Activated CD8-positive, alpha-beta memory T cell treated with anti-CD3 and anti-CD28 coated beads, Interleukin-2, amount 50 U/mL, for 48 hours (primary cell): ENCODE measurements around the gene TMUB2.
"Not testable (repeated sequence)": the region's sequence is repeated elsewhere in the genome, so short reads cannot be mapped to it uniquely, and the experiment has no call there.

Experiments used
- DNase-seq: peaks from one replicate; pipeline ENCODE4 v3.0.0-alpha.2; 2020

TMUB2 gene

GRCh38 chr17:44219616-44220212 is 32.9 kb downstream of the TMUB2 start, which contains the start of gene UBTF:
TSS of gene UBTF (minus strand) at chr17:44219675. CDS start at chr17:44218229, 1,446 bp downstream.
- DNase-seq, result peak; percentile 75

GRCh38 chr17:44220213-44221083 is 33.7 kb downstream of the TMUB2 start:
- peak; percentile 81 for DNase-seq

- DNase-seq, result peak; percentile 81
These were observed 34.5 kb downstream of the TMUB2 start for GRCh38 chr17:44221084-44221861.

GRCh38 chr17:44221862-44222111 is 35.0 kb downstream of the TMUB2 start:
- DNase-seq, result no peak

GRCh38 chr17:44222112-44222869 is 35.5 kb downstream of the TMUB2 start:
- peak; percentile 73 for DNase-seq

DNA sequence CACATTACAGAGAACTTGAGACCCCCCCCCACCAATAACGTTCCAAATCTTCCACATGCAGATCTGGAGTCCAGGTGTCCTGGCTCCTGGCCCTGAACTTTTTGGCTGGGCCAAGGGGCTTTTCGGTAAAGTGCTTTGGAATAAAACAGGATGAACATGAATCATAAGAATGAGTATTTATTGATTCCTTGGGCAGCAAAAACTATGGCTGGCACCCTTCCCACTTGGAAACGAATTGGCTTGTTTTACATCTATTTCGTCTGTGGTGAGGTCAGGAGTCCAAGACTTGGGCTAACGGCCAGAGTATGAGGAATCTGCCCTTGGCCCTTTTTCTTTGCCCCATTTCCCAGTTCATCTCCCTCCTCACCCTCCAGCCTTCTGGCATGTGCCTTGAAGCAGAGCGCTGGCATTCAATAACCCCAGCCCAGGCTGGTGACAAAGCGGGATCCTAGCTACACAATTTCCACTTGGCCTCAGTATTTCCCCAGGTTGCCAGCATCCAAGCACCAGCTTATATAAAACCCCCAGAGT is 36.8 kb downstream of the TMUB2 start:
- DNase-seq, result no peak

GRCh38 chr17:44229090-44229489 is 42.3 kb downstream of the TMUB2 start:
- DNase-seq, result no peak

DNA sequence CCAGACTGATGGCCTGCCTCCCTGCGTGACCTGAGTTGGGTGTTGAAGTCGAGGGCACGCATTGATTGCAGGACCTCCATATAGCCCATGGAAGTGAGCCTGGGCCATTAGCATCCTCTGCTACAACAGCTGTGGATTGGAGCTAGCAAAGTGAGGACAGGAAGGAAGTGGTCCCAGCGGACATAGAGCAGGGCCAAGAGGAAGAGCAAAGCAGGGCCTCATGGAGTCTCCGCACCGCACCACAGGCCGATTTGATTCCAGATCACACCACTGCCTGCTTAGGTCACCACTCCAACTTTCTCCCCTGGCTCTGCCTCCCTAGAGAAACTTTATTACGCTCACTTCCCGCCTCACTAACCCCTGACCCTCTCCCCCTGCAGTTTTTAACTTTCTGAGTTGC is 43.4 kb downstream of the TMUB2 start:
- DNase-seq, result no peak

DNA sequence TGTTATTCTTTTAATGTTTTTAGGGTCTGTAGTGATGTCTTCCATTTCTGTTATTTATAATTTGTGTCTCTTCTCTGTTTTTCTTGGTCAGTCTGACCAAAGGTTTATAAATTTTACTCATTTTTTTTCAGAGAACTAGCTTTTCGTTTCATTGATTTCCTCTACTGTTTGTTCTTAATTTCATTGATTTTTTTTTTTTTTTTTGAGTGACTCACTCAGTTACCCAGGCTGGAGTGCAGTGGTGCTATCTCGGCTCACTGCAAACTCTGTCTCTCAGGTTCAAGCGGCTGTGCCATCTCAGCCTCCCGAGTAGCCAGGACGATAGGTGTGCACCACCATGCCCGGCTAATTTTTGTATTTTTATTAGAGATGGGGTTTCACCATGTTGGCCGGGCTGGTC is 45.3 kb downstream of the TMUB2 start:
- DNase-seq, result no peak

DNA sequence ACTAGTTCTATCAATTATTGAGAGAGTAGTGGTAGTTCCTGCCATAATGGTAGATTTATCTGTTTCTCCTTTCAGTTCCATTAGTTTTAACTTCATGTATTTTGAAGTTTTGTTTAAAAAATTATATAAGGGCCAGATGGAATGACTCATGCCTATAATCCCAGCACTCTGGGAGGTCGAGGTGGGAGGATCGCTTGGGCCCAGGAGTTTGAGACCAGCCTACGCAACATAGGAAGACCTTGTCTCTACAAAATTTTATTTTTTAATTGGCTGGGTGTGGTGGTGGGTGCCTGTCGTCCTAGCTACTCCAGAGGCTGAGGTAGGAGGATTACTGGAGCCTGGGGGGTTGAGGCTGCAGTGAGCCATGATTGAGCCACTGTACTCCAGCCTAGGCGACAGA is 46.8 kb downstream of the TMUB2 start:
- DNase-seq, result no peak

DNA sequence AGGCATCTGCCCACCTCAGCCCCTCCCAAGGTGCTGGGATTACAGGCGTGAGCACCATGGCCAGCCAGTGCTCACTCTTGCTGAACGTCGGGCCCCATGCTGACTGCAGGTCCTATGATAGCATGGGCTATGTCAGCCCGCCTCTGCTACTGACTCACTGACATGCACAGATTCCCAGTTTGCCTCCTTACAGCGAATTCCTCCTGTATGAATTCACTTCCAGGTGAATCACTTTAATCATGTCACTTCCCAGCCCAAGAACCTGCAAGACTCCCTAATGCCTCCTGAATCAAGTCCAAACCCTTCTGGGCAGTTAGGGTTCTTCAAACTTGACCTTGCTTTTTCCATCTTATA is 48.8 kb downstream of the TMUB2 start:
- DNase-seq, result no peak

- no peak for DNase-seq
These were observed 49.7 kb downstream of the TMUB2 start for GRCh38 chr17:44236444-44236991.

DNA sequence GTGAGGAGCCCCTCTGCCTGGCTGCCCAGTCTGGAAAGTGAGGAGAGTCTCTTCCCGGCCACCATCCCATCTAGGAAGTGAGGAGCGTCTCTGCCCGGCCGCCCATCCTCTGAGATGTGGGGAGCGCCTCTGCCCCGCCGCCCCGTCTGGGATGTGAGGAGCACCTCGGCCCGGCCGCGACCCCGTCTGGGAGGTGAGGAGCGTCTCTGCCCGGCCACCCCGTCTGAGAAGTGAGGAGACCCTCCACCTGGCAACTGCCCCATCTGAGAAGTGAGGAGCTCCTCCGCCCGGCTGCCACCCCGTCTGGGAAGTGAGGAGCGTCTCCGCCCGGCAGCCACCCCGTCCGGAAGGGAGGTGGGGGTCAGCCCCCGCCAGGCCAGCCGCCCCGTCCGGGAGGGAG is 51.1 kb downstream of the TMUB2 start:
- DNase-seq, result not testable (repeated sequence)

GRCh38 chr17:44241106-44241624 is 54.4 kb downstream of the TMUB2 start:
- no peak for DNase-seq
